IPS-15b (cell line): ENCODE data around the gene IKZF3.
"Not testable (repeated sequence)": the region's sequence is repeated elsewhere in the genome, so short reads cannot be mapped to it uniquely, and the experiment has no call there.

Source experiments
- H3K27me3 ChIP-seq: one replicate; pipeline ENCODE4 v1.6.1; 2013; ENCODE audit warnings: low read length; ENCODE audit not compliant: control insufficient read depth, insufficient read depth
- H3K36me3 ChIP-seq: one replicate; pipeline ENCODE4 v1.6.1; 2013; ENCODE audit warnings: low read length; ENCODE audit not compliant: control insufficient read depth, insufficient read depth
- H3K4me1 ChIP-seq: one replicate; pipeline ENCODE4 v1.6.1; 2013; ENCODE audit warnings: mild to moderate bottlenecking, low read length; ENCODE audit not compliant: control insufficient read depth, insufficient read depth
- H3K4me3 ChIP-seq: one replicate; pipeline ENCODE4 v1.5.1; 2013; ENCODE audit warnings: low read depth, low read length
- H3K9ac ChIP-seq: one replicate; pipeline ENCODE4 v1.6.1; 2013; ENCODE audit warnings: low read depth, mild to moderate bottlenecking, low read length
- H3K9me3 ChIP-seq: one replicate; pipeline ENCODE4 v1.6.1; 2013; ENCODE audit warnings: mild to moderate bottlenecking, low read length; ENCODE audit not compliant: control insufficient read depth, insufficient read depth

Gene IKZF3

DNA sequence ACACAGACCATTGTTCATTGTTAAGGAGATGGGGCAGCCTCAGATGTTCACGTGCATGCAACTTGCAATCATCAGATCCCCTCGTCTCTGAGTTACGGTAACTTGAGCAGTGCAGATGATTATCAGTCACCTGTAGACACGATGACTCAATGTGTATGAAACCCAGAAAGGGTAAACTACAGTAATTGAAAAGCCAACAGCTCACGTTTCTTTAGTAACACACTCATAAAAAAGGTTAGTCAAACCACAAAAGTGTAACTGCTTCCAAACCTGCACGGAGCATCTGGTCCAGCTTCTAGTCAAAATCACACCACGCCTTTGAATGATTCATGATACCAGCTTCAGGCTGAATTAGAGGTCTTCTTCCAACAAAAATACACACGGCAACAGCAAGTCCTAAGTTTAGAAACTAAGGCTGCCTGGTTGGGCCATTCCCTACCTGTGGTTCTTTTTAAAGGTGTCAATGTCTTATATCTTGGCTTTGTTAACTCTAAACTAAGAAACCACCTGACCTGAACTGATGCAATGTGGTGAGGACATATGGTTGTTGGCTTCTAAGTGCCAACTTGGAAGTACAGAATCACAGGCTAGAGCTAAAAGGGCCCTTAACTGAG, 94.0 kb downstream of the IKZF3 start:
- Histone ChIP-seq H3K4me3 (no peak overlapping the region), H3K4me1 (no peaks in the 10 kb centered on the region), H3K36me3 (no peaks in the 10 kb centered on the region), H3K27me3 (no peaks in the 10 kb centered on the region), H3K9me3 (no peaks in the 10 kb centered on the region), H3K9ac (no peak overlapping the region)

DNA sequence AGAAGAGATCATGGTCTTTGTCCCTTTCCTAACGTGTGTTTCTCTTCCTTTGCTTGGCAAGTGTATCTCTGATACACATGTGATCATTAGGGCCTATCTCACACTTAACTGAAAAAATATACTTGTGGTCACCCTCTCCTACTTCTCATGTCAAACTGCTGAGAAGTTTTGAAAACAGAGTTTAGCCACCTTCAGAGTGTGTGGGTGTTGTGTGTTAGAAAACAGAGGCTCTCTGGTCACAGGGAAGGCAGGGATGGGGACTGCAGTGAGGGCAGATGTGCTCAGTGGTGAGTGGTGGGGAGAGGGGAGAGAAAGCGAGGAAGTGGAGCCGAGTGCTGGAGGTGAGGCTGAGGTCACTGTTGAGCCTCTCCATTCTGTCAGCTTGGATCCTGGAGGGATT, 97.0 kb downstream of the IKZF3 start:
- Histone ChIP-seq H3K4me3 (no peak overlapping the region), H3K9ac (no peak overlapping the region), H3K4me1 (no peaks in the 10 kb centered on the region), H3K27me3 (no peaks in the 10 kb centered on the region), H3K9me3 (no peaks in the 10 kb centered on the region), H3K36me3 (no peaks in the 10 kb centered on the region)

DNA sequence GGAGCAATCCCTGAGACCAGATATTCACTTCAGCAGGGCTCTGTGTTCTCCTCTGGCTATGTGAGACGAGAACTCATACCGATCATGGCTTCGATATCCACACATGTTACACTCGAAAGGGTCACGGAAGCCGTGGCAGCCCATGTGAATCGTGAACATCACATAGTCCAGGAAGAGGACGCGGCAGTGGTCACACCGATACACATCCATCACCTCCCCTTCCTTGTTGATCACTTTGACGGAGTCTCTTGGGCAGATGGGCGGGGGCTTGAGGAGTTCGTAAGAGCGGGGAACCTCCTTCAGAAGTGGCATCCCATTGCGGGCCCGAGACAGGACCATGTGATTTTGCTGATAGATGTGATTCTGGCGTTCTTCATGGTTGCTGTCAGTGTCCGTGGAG, 98.3 kb downstream of the IKZF3 start:
- H3K4me3 ChIP-seq = no peak overlapping the region
- H3K4me1 ChIP-seq = no peaks in the 10 kb centered on the region
- no peak overlapping the region for H3K9ac ChIP-seq
- no peaks in the 10 kb centered on the region for H3K9me3 ChIP-seq
- H3K36me3 ChIP-seq = no peaks in the 10 kb centered on the region
- H3K27me3 ChIP-seq = no peaks in the 10 kb centered on the region

DNA sequence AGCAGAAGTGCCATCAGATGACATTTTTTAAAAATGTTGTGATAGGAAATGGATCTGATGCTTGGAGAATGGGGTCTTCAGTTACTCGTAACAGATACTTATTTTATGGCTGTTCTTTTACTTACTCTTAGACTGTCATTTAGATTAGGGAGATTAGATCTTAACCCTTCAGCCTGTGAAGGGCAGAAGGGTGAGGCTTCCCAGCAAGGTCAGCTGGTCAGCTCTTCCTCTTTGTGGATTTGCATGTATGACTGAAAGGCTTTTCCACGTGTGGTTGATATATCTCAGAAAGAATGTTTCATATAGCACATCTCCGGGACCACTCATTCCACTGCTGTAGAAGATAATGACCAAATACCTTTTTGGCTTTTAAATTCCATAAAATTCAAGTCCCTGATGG, 98.9 kb downstream of the IKZF3 start:
- Histone ChIP-seq H3K36me3 (no peaks in the 10 kb centered on the region), H3K4me3 (no peak overlapping the region), H3K9me3 (no peaks in the 10 kb centered on the region), H3K27me3 (no peaks in the 10 kb centered on the region), H3K9ac (no peak overlapping the region), H3K4me1 (no peaks in the 10 kb centered on the region)

DNA sequence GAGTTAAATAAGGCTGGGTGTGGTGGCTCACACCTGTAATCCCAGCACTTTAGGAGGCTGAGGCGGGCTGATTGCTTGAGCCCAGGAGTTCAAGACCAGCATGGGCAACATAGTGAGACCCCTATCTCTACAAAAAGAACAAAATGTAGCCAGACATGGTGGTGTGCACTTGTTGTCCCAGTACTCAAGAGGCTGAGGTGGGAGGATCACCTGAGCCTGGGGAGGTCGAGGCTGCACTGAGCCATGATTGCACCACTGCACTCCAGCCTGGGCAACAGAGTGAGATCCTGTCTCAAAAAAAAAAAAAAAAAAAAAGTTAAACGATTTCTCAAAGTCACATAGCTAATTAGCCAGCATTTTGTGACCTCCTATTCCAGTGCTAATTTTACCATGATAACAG, 99.9 kb downstream of the IKZF3 start:
- H3K4me3 ChIP-seq, H3K36me3 ChIP-seq, H3K4me1 ChIP-seq, H3K9me3 ChIP-seq, H3K9ac ChIP-seq, H3K27me3 ChIP-seq: not testable (repeated sequence)

DNA sequence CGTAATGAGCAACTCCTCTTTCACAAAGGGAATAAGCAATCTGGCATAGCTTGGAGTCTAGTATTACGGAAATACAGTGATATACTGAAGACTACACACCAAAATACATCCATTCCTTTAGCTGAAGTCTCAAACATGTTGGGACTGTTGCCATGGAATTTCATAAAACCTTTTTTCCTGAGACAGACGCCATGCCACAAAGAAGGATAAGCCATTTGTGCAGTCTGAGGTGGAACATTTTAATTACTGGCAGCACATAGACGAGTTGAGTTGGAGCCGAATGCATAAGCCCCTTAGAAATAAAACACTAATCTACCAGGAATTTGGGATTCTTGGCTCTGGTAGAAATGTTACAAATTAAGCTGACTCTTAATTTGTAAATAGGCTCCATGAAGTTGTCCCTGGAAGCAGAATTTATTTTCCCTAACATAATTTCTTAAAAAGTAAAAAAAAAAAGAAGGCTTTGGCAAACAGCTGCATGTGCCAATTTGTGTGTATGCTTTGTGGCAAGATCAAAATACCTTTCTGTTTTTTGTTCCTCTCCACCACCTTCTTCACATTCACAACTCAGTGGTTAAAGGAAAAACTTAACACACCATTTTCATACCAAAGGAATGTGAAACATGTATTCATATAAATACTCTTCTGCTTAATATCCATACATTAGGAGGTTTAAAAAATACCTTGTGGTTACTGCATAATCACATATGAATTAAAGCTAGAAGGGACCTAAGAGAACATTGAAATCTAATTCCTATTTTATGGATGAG, 100.9 kb downstream of the IKZF3 start:
- H3K4me1 ChIP-seq = no peaks in the 10 kb centered on the region
- no peaks in the 10 kb centered on the region for H3K9me3 ChIP-seq
- H3K36me3 ChIP-seq = no peaks in the 10 kb centered on the region
- peaks cover under 1% of the 10 kb centered on the region for H3K27me3 ChIP-seq
- no peak overlapping the region for H3K9ac ChIP-seq
- no peak overlapping the region for H3K4me3 ChIP-seq

DNA sequence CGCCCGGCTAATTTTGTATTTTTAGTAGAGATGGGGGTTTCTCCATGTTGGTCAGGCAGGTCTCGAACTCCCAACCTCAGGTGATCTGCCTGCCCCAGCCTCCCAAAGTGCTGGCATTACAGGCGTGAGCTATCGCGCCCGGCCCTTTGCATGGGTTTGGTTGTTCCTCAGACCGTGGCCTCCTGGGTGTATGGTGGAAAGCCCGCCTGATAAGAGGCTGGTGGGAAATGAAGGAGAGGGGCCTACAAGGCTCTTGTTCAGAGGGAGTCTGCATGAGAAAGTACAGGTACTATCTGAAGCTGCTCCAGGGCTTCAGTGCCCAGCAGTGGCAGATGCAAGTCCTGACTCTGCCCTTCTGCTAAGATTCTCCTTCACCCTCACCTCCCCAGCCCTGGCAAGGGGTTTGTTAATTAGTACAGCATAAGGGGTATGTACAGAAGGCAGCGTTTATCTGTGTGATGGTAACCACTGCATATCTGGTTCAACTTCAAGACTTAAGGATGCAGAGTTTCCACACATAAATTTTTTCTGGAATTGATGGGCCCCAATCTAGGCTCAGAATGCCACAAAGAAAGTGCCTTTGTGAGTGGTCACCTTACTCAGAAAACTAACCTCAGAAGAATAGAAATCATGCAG, 102.1 kb downstream of the IKZF3 start:
- Histone ChIP-seq H3K36me3 (no peaks in the 10 kb centered on the region), H3K9me3 (no peaks in the 10 kb centered on the region), H3K4me1 (peaks cover 2% of the 10 kb centered on the region), H3K4me3 (no peak overlapping the region), H3K27me3 (peaks cover 3% of the 10 kb centered on the region), H3K9ac (no peak overlapping the region)

DNA sequence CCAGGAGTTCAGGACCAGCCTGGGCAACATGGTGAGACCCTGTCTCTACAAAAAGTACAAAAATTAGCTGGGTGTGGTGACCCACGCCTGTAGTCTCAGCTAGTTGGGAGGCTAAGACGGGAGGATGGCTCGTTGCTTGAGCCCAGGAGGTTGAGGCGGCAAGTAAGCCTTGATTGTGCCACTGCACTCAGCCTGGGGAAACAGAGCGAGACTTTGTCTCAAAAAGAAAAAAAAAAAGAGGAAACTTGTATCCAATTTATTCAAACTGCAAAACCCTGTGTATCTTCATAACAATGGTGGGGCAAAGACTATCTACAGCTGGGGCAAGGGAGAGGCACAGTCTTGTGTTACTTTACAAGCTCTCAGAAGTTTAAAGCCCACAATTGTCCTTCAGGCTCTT, 104.9 kb downstream of the IKZF3 start:
- no peaks in the 10 kb centered on the region for H3K9me3 ChIP-seq
- H3K27me3 ChIP-seq = peaks cover 6% of the 10 kb centered on the region
- H3K4me1 ChIP-seq = peaks cover 11% of the 10 kb centered on the region
- H3K9ac ChIP-seq = no peak overlapping the region
- H3K4me3 ChIP-seq = no peak overlapping the region
- H3K36me3 ChIP-seq = no peaks in the 10 kb centered on the region

DNA sequence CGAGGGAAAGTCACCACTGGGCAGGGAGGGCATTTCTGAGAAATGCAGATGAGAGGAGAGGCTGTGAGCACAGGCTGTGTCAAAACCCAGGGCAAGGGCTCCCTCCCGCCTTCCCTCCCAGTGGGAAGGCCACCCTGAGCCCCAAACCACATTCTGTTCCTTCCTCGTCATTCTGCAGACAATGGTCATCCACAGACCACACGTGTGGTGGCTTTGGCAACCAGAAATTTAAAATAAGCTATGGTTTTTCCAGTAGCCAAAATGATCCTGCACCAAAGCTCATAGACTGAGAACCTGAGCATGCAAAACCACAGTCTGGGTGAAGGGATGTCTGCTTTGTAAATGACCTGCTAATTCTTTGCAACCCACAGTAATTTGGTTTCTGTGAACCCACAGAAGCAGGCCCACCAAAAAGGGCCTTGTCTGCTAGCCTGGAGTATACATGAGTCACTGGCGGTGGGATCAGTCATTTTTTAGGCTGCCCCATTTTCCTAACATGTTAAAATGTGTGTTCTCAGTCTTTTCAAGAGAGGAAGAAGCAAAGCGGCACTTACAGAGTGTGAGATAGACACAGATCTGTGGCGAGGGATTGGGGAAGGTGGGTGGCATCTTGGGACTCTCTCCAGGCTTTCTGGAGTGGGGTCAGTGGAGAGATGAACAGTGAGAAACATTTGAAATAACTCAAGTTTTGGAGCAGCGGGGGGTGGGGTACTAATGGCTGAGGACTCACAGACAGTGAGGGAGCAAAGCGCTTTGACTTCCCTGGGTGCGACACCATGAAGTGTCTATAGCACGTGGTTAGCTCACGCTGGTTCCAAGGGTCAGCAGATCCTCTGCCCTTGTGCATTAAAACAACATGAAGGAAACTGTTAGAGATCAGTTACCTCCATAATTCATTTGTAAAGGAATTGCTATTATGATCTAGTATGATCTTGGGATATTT, 105.9 kb downstream of the IKZF3 start:
- H3K9ac ChIP-seq = no peak overlapping the region
- H3K36me3 ChIP-seq = no peaks in the 10 kb centered on the region
- H3K4me3 ChIP-seq = no peak overlapping the region
- no peaks in the 10 kb centered on the region for H3K9me3 ChIP-seq
- H3K27me3 ChIP-seq = peaks cover 6% of the 10 kb centered on the region
- H3K4me1 ChIP-seq = peaks cover 11% of the 10 kb centered on the region

DNA sequence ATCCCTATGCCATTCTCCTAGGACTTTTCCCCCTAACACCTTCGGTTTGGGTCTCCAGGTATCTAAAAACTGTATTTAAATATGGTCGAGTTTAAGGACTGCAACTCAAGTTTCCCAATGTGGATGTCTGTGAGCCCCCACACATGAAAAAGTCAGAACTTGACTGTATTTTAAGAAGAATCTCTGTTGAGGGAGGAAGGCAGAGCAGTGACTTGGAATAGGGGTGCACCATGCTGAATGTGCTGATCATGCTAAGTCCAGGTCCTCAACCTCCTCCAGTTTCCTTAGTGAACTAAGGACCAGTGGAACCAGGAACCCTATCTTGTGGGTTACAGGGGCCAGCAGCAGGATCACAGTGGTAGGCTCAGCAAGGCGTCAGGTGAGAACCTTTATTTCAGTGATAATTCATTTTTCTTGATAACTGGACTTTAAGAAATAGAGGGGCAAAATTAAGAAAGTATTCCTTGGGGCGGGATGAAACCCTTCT, 106.9 kb downstream of the IKZF3 start:
- Histone ChIP-seq H3K9me3 (no peaks in the 10 kb centered on the region), H3K4me1 (peaks cover 12% of the 10 kb centered on the region), H3K27me3 (peaks cover 6% of the 10 kb centered on the region), H3K36me3 (no peaks in the 10 kb centered on the region), H3K4me3 (no peak overlapping the region), H3K9ac (no peak overlapping the region)

DNA sequence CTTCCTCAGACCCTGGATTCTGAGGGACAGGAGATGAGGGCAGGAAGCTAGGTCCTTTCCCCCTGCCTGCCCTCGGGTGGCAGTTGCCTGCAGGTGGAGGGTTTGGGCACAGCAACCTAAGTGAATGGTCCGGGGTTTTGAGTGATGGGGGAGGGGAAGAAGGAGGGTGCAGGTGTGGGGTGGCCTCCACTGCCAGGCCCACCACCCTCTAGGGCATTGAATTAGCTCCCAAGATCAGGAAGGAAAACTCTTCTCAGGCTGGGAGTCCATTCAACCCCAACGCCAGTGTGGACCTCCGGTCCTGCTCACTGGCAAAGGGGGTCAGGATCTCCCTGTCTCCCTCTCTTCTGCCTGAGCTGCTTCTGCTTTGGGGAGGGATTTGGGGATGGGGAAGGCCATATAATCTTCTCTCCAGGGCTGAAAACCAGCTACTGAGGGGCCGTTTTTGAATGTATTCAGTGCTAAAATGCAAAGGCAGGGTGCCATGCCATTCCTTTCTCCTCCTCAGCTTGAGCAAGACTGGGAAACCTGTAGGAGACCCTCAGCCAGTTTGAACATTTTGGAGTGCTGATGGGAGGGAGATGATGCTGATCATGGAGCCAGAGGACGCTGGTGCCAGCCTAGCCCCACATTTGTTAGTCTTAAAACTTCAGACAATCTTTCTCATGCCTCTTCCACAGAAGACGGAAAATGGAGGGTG, 107.6 kb downstream of the IKZF3 start:
- no peaks in the 10 kb centered on the region for H3K36me3 ChIP-seq
- no peaks in the 10 kb centered on the region for H3K9me3 ChIP-seq
- H3K9ac ChIP-seq = no peak overlapping the region
- no peak overlapping the region for H3K4me3 ChIP-seq
- H3K27me3 ChIP-seq = peaks cover 6% of the 10 kb centered on the region
- H3K4me1 ChIP-seq = peaks cover 13% of the 10 kb centered on the region
